HG02642 (cell line): ENCODE data around the gene TDP2.

Experiments used
- ATAC-seq: cut with Tn5 transposase; IDR thresholded peaks from one replicate; pipeline ENCODE4 v1.9.1; 2021; ENCODE audit warnings: mild to moderate bottlenecking; ENCODE audit not compliant: unreplicated experiment, poor library complexity

The TDP2 gene

DNA sequence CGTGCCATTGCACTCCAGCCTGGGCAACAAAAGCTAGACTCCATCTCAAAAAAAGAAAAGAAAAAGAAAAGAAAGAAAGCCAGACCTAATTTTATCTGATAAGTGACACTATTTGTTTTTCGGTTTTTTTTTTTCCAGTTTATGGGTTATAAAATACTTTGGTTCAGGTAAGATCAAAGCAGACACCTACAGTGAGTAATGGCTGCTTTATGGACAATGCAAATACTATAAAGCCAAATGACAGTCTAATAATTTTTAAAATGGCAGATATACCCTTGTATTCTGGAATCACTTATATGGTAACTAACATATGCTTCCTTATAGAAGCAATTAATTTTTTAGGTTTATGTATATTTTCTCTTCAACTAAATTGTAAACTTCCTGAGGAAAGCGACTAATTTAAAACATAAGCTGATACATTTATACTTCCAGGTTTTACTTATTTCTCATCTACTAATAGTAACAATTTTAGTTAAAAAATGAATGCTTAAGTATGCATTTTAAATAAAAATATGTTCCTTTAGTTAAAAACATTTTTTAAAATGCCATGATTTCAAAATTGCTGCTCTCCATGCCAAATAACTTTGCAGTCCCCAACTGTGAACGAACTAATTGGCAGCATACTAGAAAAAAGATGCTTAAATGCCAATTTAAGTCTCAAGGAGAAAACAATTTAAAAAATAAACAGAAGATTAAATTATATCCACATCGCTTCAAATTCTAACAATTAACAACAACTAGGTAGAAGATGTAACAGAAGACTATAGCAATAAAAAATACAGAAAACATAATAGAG lies 59.2 kb downstream of the TDP2 start:
- ATAC-seq: no peak

DNA sequence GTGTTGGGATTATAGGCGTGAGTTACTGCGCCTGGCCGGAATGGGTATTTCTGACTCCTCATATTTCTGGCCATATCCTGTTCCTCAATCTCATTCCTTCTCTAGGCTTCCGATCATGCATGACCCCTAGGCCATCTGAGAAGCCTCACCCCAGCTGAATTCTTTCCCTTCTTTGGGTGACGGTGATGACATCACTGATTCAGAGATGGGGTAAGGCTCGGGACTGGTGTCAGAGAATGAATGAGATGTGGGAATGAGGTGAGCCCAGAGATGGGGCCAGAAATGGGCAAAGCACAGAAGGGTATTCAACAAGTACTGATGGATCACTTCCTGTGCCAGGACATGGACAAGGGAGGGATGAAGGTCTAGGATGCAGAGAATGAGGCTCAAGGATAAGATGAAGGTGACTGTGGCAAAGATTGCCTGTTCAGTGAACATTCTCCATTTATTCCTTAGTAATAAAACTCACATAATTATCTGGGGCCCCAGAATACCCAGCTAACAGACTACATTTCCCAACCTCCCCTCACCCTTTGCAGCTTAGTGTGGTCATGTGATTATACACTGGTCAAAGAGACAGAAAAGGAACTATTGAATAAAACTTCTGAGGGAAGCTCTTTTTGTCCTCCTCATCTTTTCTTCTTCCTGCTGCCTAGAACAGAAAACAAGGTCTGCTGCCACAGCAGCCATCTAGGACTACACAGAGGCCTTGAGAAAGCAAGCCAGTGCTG lies 60.3 kb downstream of the TDP2 start:
- no peak for ATAC-seq

DNA sequence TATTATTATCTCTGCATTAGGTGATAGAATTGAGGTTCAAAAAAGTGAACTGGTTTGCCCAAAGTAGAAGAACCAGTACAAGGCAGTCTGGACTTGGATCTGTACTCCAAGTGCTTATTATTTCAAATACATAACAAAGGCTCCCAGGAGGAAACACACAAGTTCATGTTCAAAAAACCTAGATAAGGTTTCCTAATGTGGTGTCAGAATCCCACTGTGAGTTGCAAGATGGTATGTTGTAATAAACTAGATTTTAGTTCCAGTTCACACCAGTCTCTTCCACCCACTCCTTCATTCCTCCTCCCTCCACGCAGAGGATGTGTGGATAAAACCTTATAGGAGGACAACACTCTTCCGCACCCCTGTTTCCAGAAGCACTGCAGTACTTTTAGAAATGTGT lies 63.5 kb downstream of the TDP2 start:
- no peak for ATAC-seq

DNA sequence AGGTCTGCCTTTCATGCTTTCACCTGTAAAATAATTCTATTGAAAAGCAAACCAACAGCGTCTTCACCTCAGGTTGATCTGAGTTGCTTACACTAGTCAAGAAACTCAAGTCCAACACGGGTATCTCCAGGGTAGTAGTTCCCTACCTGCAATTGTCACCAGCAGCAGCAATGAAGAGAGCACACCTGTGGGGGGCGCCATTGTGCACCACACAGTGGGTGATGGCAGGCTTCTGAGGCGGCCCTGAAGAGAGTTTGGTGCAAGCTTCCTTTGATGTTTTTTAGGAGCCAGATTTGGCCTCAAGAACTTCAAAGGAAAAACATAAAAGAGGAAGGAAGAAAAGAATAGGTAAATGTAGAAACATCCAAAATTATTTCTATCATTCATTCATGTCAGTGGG lies 65.8 kb downstream of the TDP2 start:
- no peak for ATAC-seq
